Measurements from ENCODE around the gene PCDH8.

Gene PCDH8

GRCh38 chr13:52842441-52842840, 6.0 kb downstream of the PCDH8 start:
- H3K27ac ChIP-seq: no peak overlapping the region
- no peaks in the 10 kb centered on the region for H3K27me3 ChIP-seq (ENCODE audit: insufficient read depth, low read depth)
- no peak overlapping the region for H3K4me2 ChIP-seq
- no peak overlapping the region for H3K4me3 ChIP-seq (IDR thresholded peaks at IDR 0.05; ENCODE audit: insufficient read depth, low read depth, low read length)
- no peaks in the 10 kb centered on the region for H3K79me2 ChIP-seq (ENCODE audit: insufficient read depth, low read depth)
- TF ChIP-seq CTCF (conservative IDR thresholded peaks at IDR 0.05; ENCODE audit: low read depth, low read length): no peak
- H3K4me1 ChIP-seq (ENCODE audit: low read depth, poor library complexity, severe bottlenecking): peaks cover 3% of the 10 kb centered on the region
- H3K9ac ChIP-seq: no peak overlapping the region
- no peaks in the 10 kb centered on the region for H4K20me1 ChIP-seq (ENCODE audit: insufficient read depth)
- no peaks in the 10 kb centered on the region for H3K36me3 ChIP-seq (ENCODE audit: insufficient read depth)
- no peak overlapping the region for H2AFZ ChIP-seq (ENCODE audit: low read depth)

- Histone ChIP-seq H3K27ac (no peak overlapping the region), H3K36me3 (ENCODE audit: insufficient read depth) (no peaks in the 10 kb centered on the region), H4K20me1 (ENCODE audit: insufficient read depth) (no peaks in the 10 kb centered on the region), H3K4me1 (ENCODE audit: low read depth, poor library complexity, severe bottlenecking) (peaks cover 3% of the 10 kb centered on the region), H3K4me3 (IDR thresholded peaks at IDR 0.05; ENCODE audit: insufficient read depth, low read depth, low read length) (no peak overlapping the region), H3K4me2 (no peak overlapping the region), H2AFZ (ENCODE audit: low read depth) (no peak overlapping the region), H3K9ac (no peak overlapping the region), H3K27me3 (ENCODE audit: insufficient read depth, low read depth) (no peaks in the 10 kb centered on the region), H3K79me2 (ENCODE audit: insufficient read depth, low read depth) (no peaks in the 10 kb centered on the region)
- no peak for TF ChIP-seq CTCF (conservative IDR thresholded peaks at IDR 0.05; ENCODE audit: low read depth, low read length)
These were observed 8.4 kb downstream of the PCDH8 start for GRCh38 chr13:52840066-52840465.

- TF ChIP-seq CTCF (conservative IDR thresholded peaks at IDR 0.05; ENCODE audit: low read depth, low read length): no peak
- no peak overlapping the region for H3K4me2 ChIP-seq
These were observed 9.9 kb downstream of the PCDH8 start for GRCh38 chr13:52838433-52839107.

GRCh38 chr13:52837850-52838249, 10.6 kb downstream of the PCDH8 start:
- no peak for TF ChIP-seq CTCF (conservative IDR thresholded peaks at IDR 0.05; ENCODE audit: low read depth, low read length)
- Histone ChIP-seq H2AFZ (ENCODE audit: low read depth) (no peak overlapping the region), H3K4me3 (IDR thresholded peaks at IDR 0.05; ENCODE audit: insufficient read depth, low read depth, low read length) (no peak overlapping the region), H3K9ac (no peak overlapping the region), H4K20me1 (ENCODE audit: insufficient read depth) (no peaks in the 10 kb centered on the region), H3K27me3 (ENCODE audit: insufficient read depth, low read depth) (no peaks in the 10 kb centered on the region), H3K27ac (no peak overlapping the region), H3K4me2 (no peak overlapping the region), H3K36me3 (ENCODE audit: insufficient read depth) (no peaks in the 10 kb centered on the region), H3K79me2 (ENCODE audit: insufficient read depth, low read depth) (no peaks in the 10 kb centered on the region), H3K4me1 (ENCODE audit: low read depth, poor library complexity, severe bottlenecking) (peaks cover 3% of the 10 kb centered on the region)

More at GRCh38 chr13:52838433-52839107, 9.9 kb downstream of the PCDH8 start:
- Histone ChIP-seq H3K79me2 (ENCODE audit: insufficient read depth, low read depth) (no peaks in the 10 kb centered on the region), H2AFZ (ENCODE audit: low read depth) (no peak overlapping the region), H3K27me3 (ENCODE audit: insufficient read depth, low read depth) (no peaks in the 10 kb centered on the region), H3K27ac (no peak overlapping the region), H4K20me1 (ENCODE audit: insufficient read depth) (no peaks in the 10 kb centered on the region), H3K4me3 (IDR thresholded peaks at IDR 0.05; ENCODE audit: insufficient read depth, low read depth, low read length) (no peak overlapping the region), H3K9ac (no peak overlapping the region), H3K4me1 (ENCODE audit: low read depth, poor library complexity, severe bottlenecking) (peaks cover 3% of the 10 kb centered on the region), H3K36me3 (ENCODE audit: insufficient read depth) (no peaks in the 10 kb centered on the region)
